ENCODE data around the gene GATD1.
A peak's percentile ranks its signal among the peaks of the same experiment; 100 is the strongest.
"Not testable (repeated sequence)": the region's sequence is repeated elsewhere in the genome, so short reads cannot be mapped to it uniquely, and the experiment has no call there.

The GATD1 gene

DNA sequence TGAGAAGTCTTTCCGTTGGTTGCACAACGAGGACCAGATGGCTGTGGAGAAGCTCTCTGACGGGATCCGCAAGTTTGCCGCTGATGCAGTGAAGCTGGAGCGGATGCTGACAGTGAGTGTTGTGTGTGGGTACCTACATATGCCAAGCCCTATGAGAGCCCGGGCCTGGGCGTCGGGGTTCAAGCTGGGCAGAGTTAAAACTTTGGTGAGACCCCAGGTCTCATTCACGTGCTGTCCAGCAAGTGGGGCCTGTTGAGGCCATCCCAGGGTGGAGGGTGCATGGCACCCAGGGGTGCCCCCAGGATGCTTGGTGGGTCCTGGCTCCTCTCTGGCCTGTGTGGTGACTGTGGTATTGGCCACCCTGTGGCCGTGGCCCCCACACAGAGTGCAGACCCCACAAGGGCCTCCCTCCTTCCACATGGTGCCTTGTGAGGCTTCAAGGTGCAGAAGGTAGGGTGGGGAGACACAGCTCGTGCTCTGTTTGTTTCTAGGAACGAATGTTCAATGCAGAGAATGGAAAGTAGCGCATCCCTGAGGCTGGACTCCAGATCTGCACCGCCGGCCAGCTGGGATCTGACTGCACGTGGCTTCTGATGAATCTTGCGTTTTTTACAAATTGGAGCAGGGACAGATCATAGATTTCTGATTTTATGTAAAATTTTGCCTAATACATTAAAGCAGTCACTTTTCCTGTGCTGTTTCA lies 12.8 kb downstream of the GATD1 start:
- no peak for DNase-seq (ENCODE audit: low read depth in 1 of 2, low spot score in 1 of 2)

GRCh38 chr11:763549-764321 lies 13.6 kb downstream of the GATD1 start:
- no peak for DNase-seq (ENCODE audit: low read depth in 1 of 2, low spot score in 1 of 2)

GRCh38 chr11:763073-763463 lies 14.2 kb downstream of the GATD1 start:
- DNase-seq (ENCODE audit: low read depth in 1 of 2, low spot score in 1 of 2) = no peak

DNA sequence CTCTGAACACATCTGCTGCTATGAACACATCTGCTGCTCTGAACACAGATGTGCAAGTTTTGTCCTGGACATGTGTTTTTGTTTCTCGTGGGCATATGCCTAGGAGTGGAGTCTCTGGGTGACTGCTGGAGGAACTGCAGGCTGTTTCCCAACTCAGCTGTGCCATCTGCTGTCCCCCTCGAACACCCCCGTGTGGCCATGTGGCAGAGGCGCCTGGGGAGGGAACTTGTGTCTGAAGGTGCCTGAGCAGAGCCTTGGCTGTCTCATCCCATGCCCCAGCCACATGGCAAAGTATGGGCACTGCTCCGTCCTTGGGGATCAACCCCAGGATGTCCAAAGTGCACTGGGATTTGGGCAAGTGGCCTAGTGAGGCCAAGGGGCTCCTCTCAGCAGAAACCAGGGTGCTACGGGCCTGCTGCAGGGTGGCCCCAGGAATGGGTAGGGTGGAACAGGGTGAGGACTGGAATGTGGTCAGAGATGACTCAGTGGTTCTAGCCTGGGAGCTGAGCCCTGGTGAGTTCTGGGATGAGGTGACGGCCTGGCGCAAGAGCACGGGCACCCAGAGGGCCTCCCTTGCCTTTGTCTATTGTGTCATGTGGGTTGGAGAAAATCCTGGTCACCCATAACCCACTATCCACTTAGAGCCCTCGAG lies 14.7 kb downstream of the GATD1 start:
- no peak for DNase-seq (ENCODE audit: low read depth in 1 of 2, low spot score in 1 of 2)

- no peak for DNase-seq (ENCODE audit: low read depth in 1 of 2, low spot score in 1 of 2)
These were observed 15.7 kb downstream of the GATD1 start for GRCh38 chr11:761526-762108.

DNA sequence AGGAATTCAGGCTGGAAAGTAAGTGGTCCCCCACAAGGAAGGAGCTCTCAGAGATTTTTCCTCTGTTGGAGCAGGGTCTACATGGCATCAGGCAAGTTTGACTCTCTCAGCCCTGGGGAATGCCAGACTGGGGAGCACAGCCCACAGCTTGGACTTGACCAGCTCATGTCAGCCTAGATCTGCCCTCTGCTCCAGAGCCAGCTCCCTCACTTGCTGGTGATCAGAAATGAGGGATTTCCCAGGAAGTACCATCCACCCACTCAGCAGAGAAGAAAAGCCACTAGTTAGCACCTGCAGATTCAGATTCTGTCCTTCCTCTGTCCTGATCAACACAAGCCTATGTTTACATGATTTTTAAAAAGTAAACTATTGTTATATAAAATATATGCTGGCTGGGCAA lies 17.1 kb downstream of the GATD1 start:
- no peak for DNase-seq (ENCODE audit: low read depth in 1 of 2, low spot score in 1 of 2)

GRCh38 chr11:749731-750130 lies 27.6 kb downstream of the GATD1 start:
- no peak for DNase-seq (ENCODE audit: low read depth in 1 of 2, low spot score in 1 of 2)

GRCh38 chr11:748007-748359 lies 29.3 kb downstream of the GATD1 start:
- no peak for DNase-seq (ENCODE audit: low read depth in 1 of 2, low spot score in 1 of 2)

DNA sequence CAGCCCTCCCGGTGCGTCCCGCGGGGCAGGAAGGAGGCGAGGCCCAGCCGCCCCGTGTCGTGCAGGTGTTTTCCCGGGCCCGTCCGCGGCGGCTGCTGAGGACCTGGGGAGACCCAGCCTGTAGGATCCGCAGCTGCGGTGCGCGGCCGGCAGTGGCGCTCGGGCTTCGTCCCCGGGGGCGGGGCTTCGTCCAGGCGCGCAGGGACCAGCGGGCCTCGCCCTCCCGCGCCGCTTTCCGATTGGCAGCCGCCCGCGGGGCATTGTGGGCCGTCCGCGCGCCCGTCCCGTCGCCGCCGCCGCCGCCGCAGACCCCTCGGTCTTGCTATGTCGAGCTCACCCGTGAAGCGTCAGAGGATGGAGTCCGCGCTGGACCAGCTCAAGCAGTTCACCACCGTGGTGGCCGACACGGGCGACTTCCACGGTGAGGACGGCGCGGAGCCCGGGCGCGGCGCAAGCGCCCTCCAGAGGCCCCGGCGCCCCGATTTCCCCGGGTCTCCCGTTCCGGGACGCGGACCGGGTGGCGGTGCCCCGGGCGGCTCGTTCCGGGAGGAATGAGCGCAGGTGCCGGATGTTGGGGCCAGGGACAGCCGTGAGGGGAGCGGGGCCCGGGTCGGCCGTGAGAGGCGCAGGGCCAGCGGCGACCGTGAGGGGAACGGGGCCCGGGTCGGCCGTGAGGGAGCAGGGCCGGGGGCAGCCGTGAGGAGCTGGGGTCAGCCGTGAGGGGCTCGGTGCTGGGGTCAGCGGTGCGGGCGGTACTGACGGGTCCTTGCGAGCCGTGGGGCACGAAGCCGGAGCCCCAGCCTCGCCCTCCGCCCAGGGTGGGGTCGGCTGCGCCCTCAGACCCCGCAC lies 29.9 kb downstream of the GATD1 start, which contains the start of gene TALDO1:
Gene TALDO1 (plus strand): TSS at position 307 of the 849 bp plus-strand sequence. CDS start 18 bp downstream, at position 325.
- DNase-seq (ENCODE audit: low read depth in 1 of 2, low spot score in 1 of 2) = peak; percentile 67 to 79

- no peak for DNase-seq (ENCODE audit: low read depth in 1 of 2, low spot score in 1 of 2)
These were observed 30.8 kb downstream of the GATD1 start for GRCh38 chr11:746289-747157.

- DNase-seq (ENCODE audit: low read depth in 1 of 2, low spot score in 1 of 2) = no peak
These were observed 31.9 kb downstream of the GATD1 start for GRCh38 chr11:745428-745827.

DNA sequence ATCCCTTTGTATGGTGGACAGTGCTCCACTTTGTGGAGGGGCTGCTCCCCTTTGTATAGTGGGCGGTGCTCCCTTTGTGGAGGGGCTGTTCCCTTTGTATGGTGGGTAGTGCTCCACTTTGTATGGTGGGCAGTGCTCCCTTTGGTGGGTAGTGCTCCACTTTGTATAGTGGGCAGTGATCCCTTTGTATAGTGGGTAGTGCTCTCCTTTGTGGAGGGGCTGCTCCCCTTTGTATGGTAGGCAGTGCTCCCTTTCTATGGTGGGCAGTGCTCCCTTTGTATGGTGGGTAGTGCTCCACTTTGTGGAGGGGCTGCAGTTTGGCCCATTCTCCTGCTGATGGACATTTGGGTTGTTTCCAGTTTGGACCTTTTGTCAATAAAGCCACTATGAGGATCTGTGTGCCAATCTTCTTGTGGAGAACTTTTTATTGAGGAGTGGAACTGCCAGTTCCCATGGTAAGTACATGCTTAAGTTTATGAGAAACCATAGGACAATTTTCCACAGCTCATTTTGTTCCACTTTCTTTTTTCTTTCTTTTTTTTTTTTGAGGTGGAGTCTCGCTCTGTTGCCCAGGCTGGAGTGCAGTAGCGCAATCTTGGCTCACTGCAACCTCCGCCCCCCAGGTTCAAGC lies 34.6 kb downstream of the GATD1 start:
- DNase-seq (ENCODE audit: low read depth in 1 of 2, low spot score in 1 of 2) = no peak

GRCh38 chr11:742156-742546 lies 35.1 kb downstream of the GATD1 start:
- DNase-seq (ENCODE audit: low read depth in 1 of 2, low spot score in 1 of 2) = no peak

DNA sequence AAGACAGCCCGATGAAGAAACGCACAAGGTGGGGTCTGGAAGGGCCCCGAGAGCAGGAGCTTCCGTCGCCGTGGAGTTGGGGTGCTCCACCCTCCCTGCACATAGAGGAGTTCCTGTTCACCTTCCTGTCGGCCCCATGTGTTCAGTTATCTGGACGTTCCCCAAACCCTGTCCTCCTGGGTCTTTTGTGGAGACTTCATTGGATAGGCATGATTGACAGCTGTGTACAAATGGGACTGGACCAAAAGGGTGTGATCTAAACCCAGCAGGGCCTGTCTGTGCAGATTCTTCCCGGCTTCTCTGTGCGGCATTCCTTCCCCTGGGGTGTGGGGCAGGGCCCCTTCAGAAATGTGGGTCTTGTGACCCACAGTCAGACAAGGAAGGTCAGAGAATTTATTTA lies 39.4 kb downstream of the GATD1 start:
- not testable (repeated sequence) for DNase-seq (ENCODE audit: low read depth in 1 of 2, low spot score in 1 of 2)

DNA sequence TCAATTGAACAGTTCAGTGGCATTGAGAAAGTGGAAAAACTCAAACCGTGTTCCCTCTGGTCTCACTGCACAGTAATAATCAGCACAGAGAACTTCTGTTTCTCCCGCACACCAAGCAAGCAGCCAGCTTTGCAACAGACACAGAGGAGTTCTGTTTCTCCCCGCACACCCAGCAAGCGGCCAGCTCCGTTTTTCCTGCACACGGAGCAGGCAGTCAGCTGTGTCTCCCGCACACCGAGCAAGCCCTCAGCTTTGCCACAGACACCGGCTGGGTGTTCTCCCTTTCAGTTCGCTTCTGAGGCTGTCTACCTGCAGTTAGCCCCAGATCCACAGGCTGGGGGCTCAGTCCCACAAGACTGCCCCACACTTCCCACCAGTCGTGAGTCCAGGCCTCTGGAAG lies 39.9 kb downstream of the GATD1 start:
- no peak for DNase-seq (ENCODE audit: low read depth in 1 of 2, low spot score in 1 of 2)

DNA sequence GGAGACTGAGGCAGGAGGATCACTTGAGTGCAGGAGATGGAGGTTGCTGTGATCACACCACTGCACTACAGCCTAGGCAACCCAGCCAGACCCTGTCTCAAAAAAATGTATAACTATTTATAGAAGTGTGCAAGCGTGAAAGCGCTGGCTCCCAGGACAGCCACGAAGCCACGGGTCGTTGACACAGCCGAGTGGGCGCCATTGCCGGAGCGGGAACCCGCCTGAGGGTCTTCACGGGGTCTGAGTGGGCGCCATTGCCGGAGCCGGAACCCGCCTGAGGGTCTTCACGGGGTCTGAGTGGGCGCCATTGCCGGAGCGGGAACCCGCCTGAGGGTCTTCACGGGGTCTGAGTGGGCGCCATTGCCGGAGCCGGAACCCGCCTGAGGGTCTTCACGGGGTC lies 42.7 kb downstream of the GATD1 start:
- DNase-seq (ENCODE audit: low read depth in 1 of 2, low spot score in 1 of 2) = not testable (repeated sequence)

DNA sequence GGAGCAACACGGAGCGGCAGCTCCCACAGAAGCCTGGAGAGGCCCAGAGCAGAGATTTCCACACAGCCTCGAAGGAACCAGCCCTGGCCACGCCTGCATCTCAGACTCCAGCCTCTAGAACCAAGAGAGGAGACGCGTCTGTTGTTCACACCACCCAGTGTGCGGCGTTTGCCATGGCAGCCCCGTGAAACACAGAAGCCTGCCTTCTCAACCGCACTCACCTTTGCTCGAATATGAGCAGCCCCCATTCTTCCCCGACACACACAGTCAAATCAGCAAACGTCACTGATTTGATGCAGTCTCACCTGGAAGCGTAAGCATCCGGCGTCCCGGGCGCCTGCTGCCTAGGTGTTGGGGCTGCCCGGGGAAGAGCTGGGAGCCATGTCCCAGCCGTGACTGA lies 44.2 kb downstream of the GATD1 start:
- no peak for DNase-seq (ENCODE audit: low read depth in 1 of 2, low spot score in 1 of 2)

DNA sequence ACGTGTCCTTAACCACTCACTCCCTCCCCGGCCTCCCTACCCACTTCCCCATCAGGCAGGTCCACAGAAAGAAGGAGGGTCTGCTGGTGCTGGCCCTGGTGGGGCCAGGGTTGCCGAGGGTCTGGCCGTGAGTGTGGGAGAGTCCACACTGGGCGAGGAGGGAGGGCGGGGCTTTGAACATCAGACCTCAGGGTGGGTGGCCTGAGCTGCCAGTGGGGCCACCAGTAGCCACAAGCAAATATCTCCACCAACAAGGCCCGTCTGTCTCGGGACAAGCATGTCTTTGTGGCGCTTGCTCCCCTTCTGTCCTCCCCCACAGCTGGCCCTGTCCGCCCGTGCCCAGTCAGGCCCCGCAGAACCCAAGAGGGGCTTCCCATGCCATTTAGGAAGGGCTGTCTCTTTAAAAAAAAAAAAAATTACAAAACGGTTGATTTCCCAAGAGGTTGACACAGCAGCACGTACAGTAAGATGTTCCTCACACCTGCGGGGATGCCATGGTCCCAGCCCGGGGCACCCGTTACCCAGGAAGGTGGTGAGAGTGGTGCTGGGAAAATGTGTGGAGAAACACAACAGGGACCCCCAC lies 47.7 kb downstream of the GATD1 start:
- DNase-seq (ENCODE audit: low read depth in 1 of 2, low spot score in 1 of 2) = no peak

- no peak for DNase-seq (ENCODE audit: low read depth in 1 of 2, low spot score in 1 of 2)
These were observed 48.3 kb downstream of the GATD1 start for GRCh38 chr11:728901-729491.

Measured in activated CD4-positive, alpha-beta T cell treated with anti-CD3 and anti-CD28 coated beads, Interleukin-2, amount 50 U/mL, for 24 hours (primary cell).